Stimulated activated CD8-positive, alpha-beta memory T cell treated with anti-CD3 and anti-CD28 coated beads, Interleukin-7, amount 100 ng/mL, for 4 hours (primary cell): Measurements from ENCODE around the gene CROCC2.

Experiments used
- DNase-seq, 2 donors: peaks; one replicate each; pipeline ENCODE4 v3.0.0-alpha.2; 2020; ENCODE audit warnings: low read depth in 2 of 2

CROCC2 gene

GRCh38 chr2:241036964-241037421 lies 130.9 kb downstream of the CROCC2 start:
- no peak for DNase-seq

- DNase-seq, result no peak
These were observed 131.4 kb downstream of the CROCC2 start for GRCh38 chr2:241037498-241037897.

- no peak for DNase-seq
These were observed 132.4 kb downstream of the CROCC2 start for GRCh38 chr2:241038374-241039180.

GRCh38 chr2:241039416-241039815 lies 133.3 kb downstream of the CROCC2 start:
- no peak for DNase-seq

GRCh38 chr2:241040081-241040803 lies 134.1 kb downstream of the CROCC2 start:
- DNase-seq, result no peak

- DNase-seq, result no peak
These were observed 135.5 kb downstream of the CROCC2 start for GRCh38 chr2:241041589-241042158.
